GM12892 (cell line): ENCODE data around the gene MAB21L3.

Source experiments
- DNase-seq: peaks from one replicate; pipeline ENCODE4 v3.0.0; 2011; ENCODE audit not compliant: insufficient read length
- FAIRE-seq: peaks from 2 replicates; lab custom pipeline; 2011; peaks lifted over from hg19 to GRCh38; lab: Jason Lieb, UNC
- POLR2A ChIP-seq: IDR thresholded peaks from 2 replicates; pipeline ENCODE4 v1.6.1; 2011; ENCODE audit warnings: low read depth, low read length, control low read depth
- POLR2AphosphoS5 ChIP-seq: IDR thresholded peaks from 2 replicates; pipeline ENCODE4 v1.6.1; 2011; ENCODE audit warnings: low read depth, low read length, control low read depth
- TAF1 ChIP-seq: IDR thresholded peaks from 2 replicates; pipeline ENCODE4 v1.6.1; 2011; ENCODE audit warnings: low read depth, mild to moderate bottlenecking, control low read depth, low read length, borderline replicate concordance

MAB21L3 gene

GRCh38 chr1:116092752-116093489, 18.3 kb upstream of the MAB21L3 start:
- FAIRE-seq (no peak), DNase-seq (no peak)
- TF ChIP-seq POLR2AphosphoS5: no peak
- TF ChIP-seq TAF1: no peak
- no peak for TF ChIP-seq POLR2A

DNA sequence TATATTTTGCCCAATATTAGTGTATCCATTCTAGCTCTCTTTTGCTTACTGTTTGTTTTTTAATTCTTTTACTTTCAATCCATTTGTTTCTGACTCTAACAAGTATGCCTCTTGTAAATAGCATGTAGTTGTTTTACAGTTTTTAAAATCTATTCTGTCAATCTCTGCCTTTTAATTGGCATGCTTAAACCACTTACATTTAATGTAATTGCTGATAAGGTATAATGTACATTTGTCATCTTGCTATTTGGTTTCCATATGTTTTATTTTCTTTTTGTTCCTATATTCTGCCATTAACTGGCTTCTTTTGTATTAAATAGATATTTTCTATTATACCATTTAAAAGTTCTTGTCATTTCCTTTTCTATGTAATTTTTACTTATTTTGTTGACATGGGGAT, 16.2 kb upstream of the MAB21L3 start:
- FAIRE-seq (no peak), DNase-seq (no peak)
- TF ChIP-seq POLR2A (no peak), TAF1 (no peak), POLR2AphosphoS5 (no peak)

DNA sequence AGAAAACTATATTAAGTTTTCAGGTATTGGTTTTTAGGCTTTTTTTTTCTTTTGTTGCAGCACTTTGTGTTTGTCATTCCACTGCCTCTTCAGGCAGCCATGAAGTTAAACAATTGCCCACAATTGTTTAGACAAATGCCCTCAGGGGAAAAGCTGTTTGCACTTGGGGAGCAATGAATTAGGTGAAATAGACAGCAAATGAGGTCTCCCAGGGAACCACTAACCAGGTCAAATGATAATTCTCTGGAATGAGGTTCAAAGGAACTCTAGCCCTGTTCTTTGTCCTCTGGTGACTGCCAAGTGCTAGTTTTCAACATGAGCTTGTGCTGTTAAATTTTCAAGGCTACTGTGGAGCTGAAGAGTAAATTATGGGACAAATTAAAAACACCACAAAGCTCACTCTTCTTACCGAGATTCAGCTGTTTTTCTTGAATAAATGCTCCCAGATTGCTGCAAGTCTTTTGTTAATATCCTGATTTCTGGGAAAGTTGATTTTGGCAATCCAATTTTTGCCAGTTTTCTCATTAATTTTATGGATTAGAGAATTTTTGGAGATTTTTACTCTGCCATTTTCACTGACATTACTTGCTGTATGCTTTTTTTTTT, 15.1 kb upstream of the MAB21L3 start:
- FAIRE-seq: no peak
- no peak for DNase-seq
- TF ChIP-seq TAF1: no peak
- TF ChIP-seq POLR2AphosphoS5: no peak
- no peak for TF ChIP-seq POLR2A

DNA sequence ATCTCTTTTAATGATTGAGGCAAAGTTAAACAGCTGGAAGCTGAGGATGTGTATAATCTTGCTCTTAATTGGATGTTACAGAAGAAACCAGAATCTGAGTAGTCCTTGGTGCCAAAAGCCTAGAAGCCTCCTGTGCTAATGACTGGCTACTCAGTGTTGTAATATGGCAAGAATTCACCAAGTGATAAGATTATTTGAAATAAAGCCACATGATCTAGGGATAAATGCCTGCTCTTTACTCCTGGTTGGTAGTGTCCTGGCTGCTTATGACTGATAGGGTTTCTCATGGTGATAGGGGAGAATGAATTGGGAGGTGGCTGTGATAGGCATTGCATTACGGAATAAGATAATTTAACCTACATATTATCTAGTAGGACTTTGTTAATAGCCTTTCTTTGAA, 13.6 kb upstream of the MAB21L3 start:
- no peak for FAIRE-seq

GRCh38 chr1:116099379-116099778, 11.8 kb upstream of the MAB21L3 start:
- no peak for TF ChIP-seq POLR2A
- TF ChIP-seq TAF1: no peak
- DNase-seq: no peak
- no peak for FAIRE-seq

More for the DNA sequence above, 13.6 kb upstream of the MAB21L3 start:
- DNase-seq: no peak
- no peak for TF ChIP-seq POLR2AphosphoS5
- no peak for TF ChIP-seq POLR2A
- no peak for TF ChIP-seq TAF1

GRCh38 chr1:116099919-116100318, 11.3 kb upstream of the MAB21L3 start:
- FAIRE-seq (no peak), DNase-seq (no peak)
- TF ChIP-seq TAF1 (no peak), POLR2A (no peak), POLR2AphosphoS5 (no peak)

GRCh38 chr1:116104667-116105066, 6.5 kb upstream of the MAB21L3 start:
- DNase-seq (no peak), FAIRE-seq (peak; percentile 17)
- TF ChIP-seq POLR2AphosphoS5: no peak

- DNase-seq (no peak), FAIRE-seq (no peak)
- TF ChIP-seq POLR2AphosphoS5 (no peak), POLR2A (no peak), TAF1 (no peak)
Observed at GRCh38 chr1:116105996-116106395, 5.2 kb upstream of the MAB21L3 start.

DNA sequence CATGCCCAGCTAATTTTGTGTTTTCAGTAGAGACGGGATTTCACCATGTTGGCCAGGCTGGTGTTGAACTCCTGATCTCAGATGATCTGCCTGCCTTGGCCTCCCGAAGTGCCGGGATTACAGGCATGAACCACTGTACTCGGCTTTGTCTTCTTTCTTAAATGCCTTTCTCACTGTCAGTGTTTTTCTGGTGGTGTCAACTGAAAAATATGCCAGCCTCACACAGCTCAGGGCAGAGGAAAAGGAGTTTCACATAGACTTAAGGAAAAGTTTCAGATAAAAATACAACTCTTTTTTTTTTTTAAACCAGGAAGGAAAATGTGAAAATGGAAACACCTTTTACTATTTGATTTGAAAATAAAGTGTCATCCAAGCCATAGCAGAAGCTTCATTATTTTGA, 4.6 kb upstream of the MAB21L3 start:
- no peak for FAIRE-seq
- TF ChIP-seq POLR2A: no peak
- TF ChIP-seq POLR2AphosphoS5: no peak
- TF ChIP-seq TAF1: no peak
- DNase-seq: no peak

- TF ChIP-seq POLR2AphosphoS5: no peak
- TF ChIP-seq TAF1: no peak
- no peak for TF ChIP-seq POLR2A
Observed at GRCh38 chr1:116107371-116107770, 3.8 kb upstream of the MAB21L3 start.

GRCh38 chr1:116111524-116112021, 374 bp downstream of the MAB21L3 start:
- TF ChIP-seq POLR2A (no peak), POLR2AphosphoS5 (no peak), TAF1 (no peak)
- FAIRE-seq (no peak), DNase-seq (no peak)

More at GRCh38 chr1:116107371-116107770, 3.8 kb upstream of the MAB21L3 start:
- DNase-seq (no peak), FAIRE-seq (no peak)
